GM12878 (cell line): ENCODE results near the gene ETV3L. TPM values are rescaled to one million over a fixed set of nuclear protein-coding genes. Genes with fewer than 3 reads are reported as not detected.

Experiments used
- ATAC-seq: fragments of 200-7000 bp; cut with Tn5 transposase; 3 replicates; pipeline ENCODE4 v1.9.1; 2020; ENCODE audit warnings: mild to moderate bottlenecking, moderate library complexity
- BruUV-seq: library from RNA; stranded (reverse); fragments of 400-500 nt; replicated peaks from 2 replicates; lab custom pipeline; 2021; lab: Mats Ljungman, UMichigan
- CTCF ChIA-PET: fragments of 300-600 bp; sonication (Branson Sonifier 250); formaldehyde crosslinking; extraction: SDS; loops from one replicate; lab custom pipeline; 2021; ENCODE audit warnings: inconsistent platforms; lab: Yijun Ruan, JAX
- POLR2A ChIA-PET: fragments of 350-600 bp; formaldehyde crosslinking; extraction: SDS; loops from one replicate; lab custom pipeline; 2021; ENCODE audit warnings: inconsistent platforms; lab: Charles Lee
- RAD21 ChIA-PET: fragments of 300-600 bp; sonication (Branson Sonifier 250); formaldehyde crosslinking; loops from one replicate; lab custom pipeline; 2023; ENCODE audit warnings: antibody characterized with exemption; ENCODE audit not compliant: unreplicated experiment; lab: Charles Lee
- SMC1A ChIA-PET: fragments of 300-600 bp; sonication (Branson Sonifier 250); formaldehyde crosslinking; loops from one replicate; lab custom pipeline; 2023; ENCODE audit not compliant: unreplicated experiment, uncharacterized antibody; lab: Charles Lee
- DNase-seq: peaks from one replicate; pipeline ENCODE4 v3.0.0-alpha.2; 2011; ENCODE audit warnings: low read depth, low spot score
- FAIRE-seq: peaks from 3 replicates; lab custom pipeline; 2011; peaks lifted over from hg19 to GRCh38; lab: Jason Lieb, UNC
- H2AFZ ChIP-seq: 2 replicates; pipeline ENCODE4 v1.6.0; 2011; ENCODE audit warnings: low read depth, low read length, control low read depth; ENCODE audit not compliant: control insufficient read depth
- H3K27ac ChIP-seq: 2 replicates; pipeline ENCODE4 v1.5.1; 2011; ENCODE audit warnings: control low read depth; ENCODE audit not compliant: control insufficient read depth, insufficient read depth
- H3K27me3 ChIP-seq, 2 experiments: replicated peaks in 1 of 2; 2 replicates each; pipeline versions ENCODE4 v1.6.0 to v1.6.1; 2011; ENCODE audit warnings: low read length in 1 of 2; ENCODE audit not compliant: control insufficient read depth in 2 of 2, insufficient read depth in 2 of 2
- H3K36me3 ChIP-seq, 2 experiments: 2 replicates each; pipeline ENCODE4 v1.5.1; 2011; ENCODE audit warnings: low read length in 1 of 2; ENCODE audit not compliant: control insufficient read depth in 2 of 2, insufficient read depth in 2 of 2
- H3K4me1 ChIP-seq: 2 replicates; pipeline ENCODE4 v1.6.1; 2011; ENCODE audit warnings: mild to moderate bottlenecking, low read length, moderate library complexity, mixed read lengths; ENCODE audit not compliant: control insufficient read depth, insufficient read depth
- H3K4me2 ChIP-seq: 2 replicates; pipeline ENCODE4 v1.6.0; 2011; ENCODE audit warnings: control low read depth; ENCODE audit not compliant: control insufficient read depth, insufficient read depth
- H3K4me3 ChIP-seq: fragments of 200-600 bp; sonication (generic); 2 replicates; pipeline ENCODE4 v1.5.1; 2016
- H3K79me2 ChIP-seq: 2 replicates; pipeline ENCODE4 v1.6.0; 2011; ENCODE audit warnings: low read length; ENCODE audit not compliant: control insufficient read depth, insufficient read depth
- H3K9ac ChIP-seq: 2 replicates; pipeline ENCODE4 v1.8.0; 2011; ENCODE audit warnings: low read length, control low read depth, mixed read lengths; ENCODE audit not compliant: control insufficient read depth, insufficient read depth
- H3K9me3 ChIP-seq: replicated peaks from 3 replicates; pipeline ENCODE4 v1.5.1; 2011; ENCODE audit warnings: mild to moderate bottlenecking, low read length; ENCODE audit not compliant: control insufficient read depth, insufficient read depth
- H4K20me1 ChIP-seq: 2 replicates; pipeline ENCODE4 v1.6.0; 2011; ENCODE audit not compliant: control insufficient read depth, insufficient read depth
- GATAD2B ChIP-seq: fragments of 450-650 bp; conservative IDR thresholded peaks from 2 replicates; pipeline ENCODE4 v1.6.1; 2017; ENCODE audit warnings: low read depth, mild to moderate bottlenecking, moderate library complexity
- MTA3 ChIP-seq: IDR thresholded peaks from 2 replicates; pipeline ENCODE4 v1.6.1; 2012; ENCODE audit warnings: low read length, inconsistent platforms, borderline replicate concordance
- ZBTB11 ChIP-seq: fragments of 450-650 bp; formaldehyde crosslinking; IDR thresholded peaks from 2 replicates; pipeline ENCODE4 v1.5.0; 2022; ENCODE audit warnings: mild to moderate bottlenecking, missing genetic modification characterization
- WGBS: methylation state at CpG from one replicate; pipeline ENCODE4 v1.1.6; 2016; ENCODE audit warnings: low lambda C conversion rate; ENCODE audit not compliant: insufficient replicate concordance, insufficient coverage; ENCODE audit errors: missing lambda C conversion rate; 5-methylcytosine and 5-hydroxymethylcytosine counted together
- in situ Hi-C: fragments of 300-500 bp; cut with MboI; formaldehyde crosslinking; loops from 9 replicates; pipeline ENCODE4 v1.14.3; 2018; ENCODE audit warnings: mixed read lengths
- intact Hi-C: fragments of 100-400 bp; cut with micrococcal nuclease; formaldehyde crosslinking; loops from one replicate; pipeline ENCODE4 v1.14.2; 2022; ENCODE audit not compliant: unreplicated experiment
- polyA plus RNA-seq, 11 experiments: library from polyadenylated mRNA; depleted of rRNA in 4 of 11; unstranded in 6 of 11; stranded (reverse) in 5 of 11; fragments of >200 nt; fragmentation: Nextera tagmentation in 4 of 11; fragmentation: Illumina TruSeq in 1 of 11; extraction: Ambion mirVana in 4 of 11; extraction: Trizol in 1 of 11; gene quantifications; 1 replicate in 1 of 11; 2 replicates in 10 of 11; pipeline versions ENCODE4 v1.2.1 to v1.2.3, GENCODE V29; 2011 to 2016; ENCODE audit warnings: inconsistent platforms in 2 of 11, missing spikeins in 2 of 11, low read depth in 1 of 11
- total RNA-seq, 4 experiments: library from RNA; depleted of rRNA in 3 of 4; stranded (reverse); fragments of >200 nt in 3 of 4; fragmentation: Illumina TruSeq in 1 of 4; extraction: Trizol in 1 of 4; gene quantifications; 2 replicates each; pipeline versions ENCODE4 v1.2.1 to v1.2.3, GENCODE V29; 2013 to 2021

The ETV3L gene
- total and polyA plus RNA-seq, 10 of the 15 experiments (the other 5 are each of a cell fraction or from before 2014, with no cell fraction given) = 0.03 to 1.3 (median 0.44) TPM

DNA sequence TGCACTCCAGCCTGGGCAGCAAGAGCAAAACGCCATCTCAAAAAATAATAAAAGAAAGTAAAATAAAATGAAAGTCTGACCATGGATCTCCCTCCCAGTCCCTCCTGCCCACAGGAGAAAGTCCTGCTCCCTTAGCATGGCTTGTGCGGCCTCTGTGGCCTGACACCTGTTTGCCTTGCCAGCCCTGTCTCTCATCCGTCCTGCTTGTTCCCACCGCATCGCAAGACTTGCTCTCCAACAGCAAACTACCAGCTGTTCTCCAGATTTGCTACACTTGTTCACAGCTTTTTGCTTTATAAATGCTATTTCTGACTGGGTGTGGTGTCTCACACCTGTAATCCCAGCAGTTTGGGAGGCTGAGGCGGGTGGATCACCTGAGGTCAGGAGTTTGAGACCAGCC, 2.7 kb downstream of the ETV3L start:
- no TSS peak for BruUV-seq
- no peak overlapping the region for H3K4me2 ChIP-seq
- TF ChIP-seq ZBTB11 (CRISPR knock-in tag) = no peak
- no peak for TF ChIP-seq GATAD2B
- no peak for TF ChIP-seq MTA3
- no peak overlapping the region for H3K4me3 ChIP-seq
- RAD21 ChIA-PET = interaction anchor here (2.7 kb wide), 1 partner anchor 58 kb away, joined by 12 read pairs; no protein-coding TSS in a partner anchor
- intact Hi-C loops (no loop called here), in situ Hi-C loops (loop anchor here (10.0 kb wide), 1 partner anchor 398 kb away; no protein-coding TSS in a partner anchor)
- H3K27ac ChIP-seq = no peak overlapping the region
- no peak overlapping the region for H2AFZ ChIP-seq
- ATAC-seq (no peak), DNase-seq (no peak), FAIRE-seq (no peak)
- no peak overlapping the region for H3K9ac ChIP-seq
- H3K27me3 ChIP-seq = no peaks in the 10 kb centered on the region
- peaks cover 6% of the 10 kb centered on the region for H3K4me1 ChIP-seq
- H3K9me3 ChIP-seq = no peaks in the 10 kb centered on the region
- no peaks in the 10 kb centered on the region for H3K79me2 ChIP-seq
- POLR2A ChIA-PET = interaction anchor here (1.4 kb wide), 1 partner anchor 58 kb away, joined by 5 read pairs; no protein-coding TSS in a partner anchor
- CTCF ChIA-PET = interaction anchor here (1.2 to 6.4 kb wide), 2 partner anchors 59 to 71 kb away, joined by 3 to 41 read pairs; no protein-coding TSS in a partner anchor
- 86% methylated on average over 6 of the region's 6 CpGs for WGBS
- H3K36me3 ChIP-seq = no peaks in the 10 kb centered on the region
- H4K20me1 ChIP-seq = no peaks in the 10 kb centered on the region
- SMC1A ChIA-PET = interaction anchor here (0.7 to 0.9 kb wide), 2 partner anchors 12 to 21 kb away, joined by 3 read pairs; no protein-coding TSS in a partner anchor
